GM15510 (cell line): ENCODE data around the gene MAPK7.

Experiments used
- POLR2A ChIP-seq: IDR thresholded peaks from 3 replicates; pipeline ENCODE4 v1.6.1; 2011; ENCODE audit warnings: borderline replicate concordance; ENCODE audit not compliant: insufficient read length; ENCODE audit errors: extremely low read depth

MAPK7 gene

GRCh38 chr17:19347323-19348080, 30.8 kb upstream of the MAPK7 start:
- TF ChIP-seq POLR2A = no peak

GRCh38 chr17:19348081-19348650, 30.1 kb upstream of the MAPK7 start:
- TF ChIP-seq POLR2A = no peak

GRCh38 chr17:19348806-19349205, 29.5 kb upstream of the MAPK7 start:
- no peak for TF ChIP-seq POLR2A

- no peak for TF ChIP-seq POLR2A
Observed at GRCh38 chr17:19354748-19355147, 23.6 kb upstream of the MAPK7 start.

GRCh38 chr17:19357351-19357750, 20.9 kb upstream of the MAPK7 start:
- no peak for TF ChIP-seq POLR2A

GRCh38 chr17:19357761-19358160, 20.5 kb upstream of the MAPK7 start:
- TF ChIP-seq POLR2A = no peak

GRCh38 chr17:19359151-19359550, 19.1 kb upstream of the MAPK7 start:
- no peak for TF ChIP-seq POLR2A

- no peak for TF ChIP-seq POLR2A
Observed at GRCh38 chr17:19359856-19360255, 18.4 kb upstream of the MAPK7 start.

GRCh38 chr17:19360772-19361171, 17.5 kb upstream of the MAPK7 start:
- TF ChIP-seq POLR2A = no peak

GRCh38 chr17:19361326-19361725, 17.0 kb upstream of the MAPK7 start:
- no peak for TF ChIP-seq POLR2A

- no peak for TF ChIP-seq POLR2A
Observed at GRCh38 chr17:19361944-19362276, 16.4 kb upstream of the MAPK7 start.

- peak; percentile 33 for TF ChIP-seq POLR2A
Observed at GRCh38 chr17:19362277-19363113, 15.8 kb upstream of the MAPK7 start, which contains the start of gene B9D1. Gene B9D1 (minus strand): TSS chr17:19362723. CDS start chr17:19362569, 154 bp downstream.

GRCh38 chr17:19363114-19363438, 15.2 kb upstream of the MAPK7 start:
- no peak for TF ChIP-seq POLR2A

GRCh38 chr17:19363460-19364035, 14.8 kb upstream of the MAPK7 start:
- TF ChIP-seq POLR2A = no peak
